ENCODE results near the gene KDM4B.

DNA sequence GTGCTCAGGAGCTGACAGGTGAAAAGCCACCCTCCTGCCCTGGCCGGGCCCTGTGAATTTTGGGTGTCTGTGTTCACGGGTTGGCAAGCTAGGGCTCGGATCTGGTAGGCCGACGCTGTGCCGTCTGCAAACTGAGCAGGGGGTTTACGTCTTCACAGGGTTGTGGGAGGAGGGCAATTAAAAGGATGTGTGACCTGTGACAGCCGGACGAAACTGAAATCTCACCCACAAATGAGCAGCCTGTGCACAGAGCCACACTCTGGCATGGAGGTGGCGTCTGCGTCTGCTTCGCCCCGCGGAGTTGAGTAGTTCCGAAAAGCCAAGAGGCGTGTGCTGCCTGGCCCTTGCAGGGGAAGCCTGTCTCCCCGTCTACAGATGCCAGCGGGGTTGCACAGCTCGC is 117.3 kb downstream of the KDM4B start:
- TF ChIP-seq, protein P1, sequence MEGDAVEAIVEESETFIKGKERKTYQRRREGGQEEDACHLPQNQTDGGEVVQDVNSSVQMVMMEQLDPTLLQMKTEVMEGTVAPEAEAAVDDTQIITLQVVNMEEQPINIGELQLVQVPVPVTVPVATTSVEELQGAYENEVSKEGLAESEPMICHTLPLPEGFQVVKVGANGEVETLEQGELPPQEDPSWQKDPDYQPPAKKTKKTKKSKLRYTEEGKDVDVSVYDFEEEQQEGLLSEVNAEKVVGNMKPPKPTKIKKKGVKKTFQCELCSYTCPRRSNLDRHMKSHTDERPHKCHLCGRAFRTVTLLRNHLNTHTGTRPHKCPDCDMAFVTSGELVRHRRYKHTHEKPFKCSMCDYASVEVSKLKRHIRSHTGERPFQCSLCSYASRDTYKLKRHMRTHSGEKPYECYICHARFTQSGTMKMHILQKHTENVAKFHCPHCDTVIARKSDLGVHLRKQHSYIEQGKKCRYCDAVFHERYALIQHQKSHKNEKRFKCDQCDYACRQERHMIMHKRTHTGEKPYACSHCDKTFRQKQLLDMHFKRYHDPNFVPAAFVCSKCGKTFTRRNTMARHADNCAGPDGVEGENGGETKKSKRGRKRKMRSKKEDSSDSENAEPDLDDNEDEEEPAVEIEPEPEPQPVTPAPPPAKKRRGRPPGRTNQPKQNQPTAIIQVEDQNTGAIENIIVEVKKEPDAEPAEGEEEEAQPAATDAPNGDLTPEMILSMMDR (IDR thresholded peaks at IDR 0.05), result no peak
- TF ChIP-seq POLR2A (IDR thresholded peaks at IDR 0.05), result no peak

All from uterus (tissue), 2 donors.